K562 (cell line): ENCODE measurements around the gene ZNF335. TPM values are rescaled to one million over a fixed set of nuclear protein-coding genes. Genes with fewer than 3 reads are reported as not detected.

Experiments used
- ATAC-seq: fragments of 200-7000 bp; cut with Tn5 transposase; 3 replicates; pipeline ENCODE4 v1.9.1; 2020; ENCODE audit warnings: moderate library complexity
- BruUV-seq: library from RNA; stranded (reverse); fragments of 400-500 nt; replicated peaks from 2 replicates; lab custom pipeline; 2021; lab: Mats Ljungman, UMichigan
- CTCF ChIA-PET: fragments of 300-600 bp; formaldehyde crosslinking; extraction: SDS; loops from one replicate; lab custom pipeline; 2021; ENCODE audit warnings: low intra/inter-chr PET ratio; lab: Yijun Ruan, JAX
- POLR2A ChIA-PET: fragments of 300-600, 350-650 bp; sonication (Branson Sonifier 250); formaldehyde crosslinking; extraction: SDS; loops from one replicate; lab custom pipeline; 2021; ENCODE audit warnings: antibody characterized with exemption, inconsistent platforms; lab: Yijun Ruan, JAX
- DNase-seq, 4 experiments: peaks; one replicate each; pipeline versions ENCODE4 v3.0.0 to v3.0.0-alpha.2; 2011 to 2018; ENCODE audit warnings: low spot score in 3 of 4, mixed read lengths in 3 of 4; ENCODE audit errors: extremely low read depth in 1 of 4
- FAIRE-seq: peaks from 2 replicates; lab custom pipeline; 2011; peaks lifted over from hg19 to GRCh38; lab: Jason Lieb, UNC
- H2AFZ ChIP-seq: 2 replicates; pipeline ENCODE4 v1.6.0; 2011; ENCODE audit warnings: low read depth, low read length, control low read depth, inconsistent platforms
- H3K27ac ChIP-seq: fragments of 200-600 bp; 3 replicates; pipeline ENCODE4 v1.8.0; 2011; ENCODE audit warnings: low read depth, mild to moderate bottlenecking, control low read depth, inconsistent platforms, low read length, moderate library complexity, mixed read lengths; ENCODE audit errors: extremely low read depth
- H3K27me3 ChIP-seq, 2 experiments: fragments of 300-600 bp in 1 of 2; 2 replicates in 1 of 2; 3 replicates in 1 of 2; pipeline versions ENCODE4 v1.6.0 to v1.8.0; 2011; ENCODE audit warnings: inconsistent platforms in 2 of 2, low read length in 2 of 2, mild to moderate bottlenecking in 1 of 2, mixed read lengths in 1 of 2, moderate library complexity in 1 of 2; ENCODE audit not compliant: control insufficient read depth in 2 of 2, insufficient read depth in 2 of 2
- H3K36me3 ChIP-seq: fragments of 300-600 bp; 3 replicates; pipeline ENCODE4 v1.8.0; 2011; ENCODE audit warnings: mild to moderate bottlenecking, low read length, inconsistent platforms; ENCODE audit not compliant: control insufficient read depth, insufficient read depth
- H3K4me1 ChIP-seq, 2 experiments: fragments of 200-600 bp in 1 of 2; replicated peaks in 1 of 2; 2 replicates in 1 of 2; 3 replicates in 1 of 2; pipeline versions ENCODE4 v1.5.1 to v1.8.0; 2011; ENCODE audit warnings: inconsistent platforms in 2 of 2, low read length in 2 of 2, mild to moderate bottlenecking in 1 of 2, mixed read lengths in 1 of 2, moderate library complexity in 1 of 2; ENCODE audit not compliant: control insufficient read depth in 2 of 2, insufficient read depth in 2 of 2
- H3K4me2 ChIP-seq: 2 replicates; pipeline ENCODE4 v1.6.1; 2011; ENCODE audit warnings: low read length, control low read depth, inconsistent platforms, mixed read lengths; ENCODE audit not compliant: insufficient read depth
- H3K4me3 ChIP-seq: fragments of 200-600 bp; sonication (generic), shearing (Covaris generic); 2 replicates; pipeline ENCODE4 v1.5.1; 2016; ENCODE audit warnings: control low read depth, inconsistent platforms
- H3K79me2 ChIP-seq: fragments of 200-600 bp; 3 replicates; pipeline ENCODE4 v1.8.0; 2011; ENCODE audit warnings: low read length, inconsistent platforms; ENCODE audit not compliant: control insufficient read depth, insufficient read depth
- H3K9ac ChIP-seq, 2 experiments: 2 replicates each; pipeline versions ENCODE4 v1.6.0 to v1.6.1; 2011; ENCODE audit warnings: low read depth in 2 of 2, low read length in 2 of 2, control low read depth in 1 of 2, inconsistent platforms in 1 of 2, mild to moderate bottlenecking in 1 of 2, mixed read lengths in 1 of 2; ENCODE audit not compliant: insufficient read depth in 1 of 2
- H3K9me1 ChIP-seq: one replicate; pipeline ENCODE4 v1.6.0; 2011; ENCODE audit warnings: inconsistent platforms, mild to moderate bottlenecking, low read length, moderate library complexity; ENCODE audit not compliant: control insufficient read depth, insufficient read depth
- H3K9me3 ChIP-seq: replicated peaks from 2 replicates; pipeline ENCODE4 v1.5.1; 2011; ENCODE audit warnings: low read depth, low read length, inconsistent platforms; ENCODE audit not compliant: control insufficient read depth, insufficient read depth
- H4K20me1 ChIP-seq: replicated peaks from 2 replicates; pipeline ENCODE4 v1.6.1; 2011; ENCODE audit warnings: low read length, inconsistent platforms, mixed read lengths; ENCODE audit not compliant: control insufficient read depth, insufficient read depth
- CTCF ChIP-seq, 3 experiments: IDR thresholded peaks in 2 of 3; conservative IDR thresholded peaks in 1 of 3; 2 replicates each; pipeline ENCODE4 v1.5.1; 2011 to 2012; ENCODE audit warnings: low read length in 3 of 3, mild to moderate bottlenecking in 3 of 3, control low read depth in 2 of 3, improper control_type of control experiment in 1 of 3, inconsistent platforms in 1 of 3, low read depth in 1 of 3, mixed read lengths in 1 of 3, moderate library complexity in 1 of 3; ENCODE audit not compliant: insufficient read depth in 2 of 3
- ZNF263 ChIP-seq: sonication (generic); formaldehyde crosslinking; IDR thresholded peaks from 2 replicates; pipeline ENCODE4 v1.8.0; 2022; ENCODE audit warnings: mild to moderate bottlenecking, missing genetic modification reagents, borderline replicate concordance
- WGBS: fragments of 100-300 bp; shearing (Covaris generic); methylation state at CpG from one replicate; pipeline ENCODE4 v1.1.6; 2016; ENCODE audit warnings: low coverage, mixed read lengths; ENCODE audit not compliant: insufficient coverage; ENCODE audit errors: missing lambda C conversion rate; 5-methylcytosine and 5-hydroxymethylcytosine counted together
- in situ Hi-C: fragments of 300-500 bp; cut with MboI; formaldehyde crosslinking; loops from 4 replicates; pipeline ENCODE4 v1.15.0; 2018; ENCODE audit warnings: inconsistent platforms, mixed read lengths
- intact Hi-C: fragments of 100-400 bp; cut with micrococcal nuclease; formaldehyde crosslinking; loops from 2 replicates; pipeline ENCODE4 v1.14.2; 2022
- polyA plus RNA-seq, 8 experiments: library from polyadenylated mRNA; depleted of rRNA in 4 of 8; stranded (reverse) in 5 of 8; unstranded in 3 of 8; fragments of >200 nt; fragmentation: Nextera tagmentation in 2 of 8; fragmentation: Illumina TruSeq in 1 of 8; extraction: Ambion mirVana in 2 of 8; extraction: Trizol in 1 of 8; gene quantifications; 2 replicates each; pipeline versions ENCODE4 v1.2.1 to v1.2.3, GENCODE V29; 2011 to 2014; ENCODE audit warnings: inconsistent platforms in 1 of 8, missing spikeins in 1 of 8
- total RNA-seq, 7 experiments: library from RNA; depleted of rRNA in 6 of 7; stranded (reverse); fragments of >200 nt in 6 of 7; fragmentation: Illumina TruSeq in 2 of 7; extraction: Trizol in 2 of 7; gene quantifications; 2 replicates each; pipeline versions ENCODE4 v1.2.1 to v1.2.3, GENCODE V29; 2011 to 2021; ENCODE audit warnings: low replicate concordance in 1 of 7
- TF ChIP-seq, protein P1 (sequence below), 2 experiments: fragments of 450-650 bp; IDR thresholded peaks; 2 replicates each; pipeline ENCODE4 v1.6.1; 2018; ENCODE audit warnings: mild to moderate bottlenecking in 2 of 2, low read depth in 1 of 2; ENCODE audit not compliant: partially characterized antibody in 2 of 2

The ZNF335 gene
- total and polyA plus RNA-seq, 9 of the 15 experiments (the other 6 are each of a cell fraction or from before 2014, with no cell fraction given), result 0.39 to 16.0 (median 7.6) TPM

- peak; percentile 70 to 88 (median 85) for TF ChIP-seq CTCF (IDR thresholded peaks at IDR 0.05 in 2 of 3, conservative IDR thresholded peaks at IDR 0.05 in 1 of 3; ENCODE audit: insufficient read depth in 2 of 3, low read depth in 1 of 3, low read length in 3 of 3)
These were observed 39.9 kb upstream of the ZNF335 start (continued) for GRCh38 chr20:46011631-46012482.

DNA sequence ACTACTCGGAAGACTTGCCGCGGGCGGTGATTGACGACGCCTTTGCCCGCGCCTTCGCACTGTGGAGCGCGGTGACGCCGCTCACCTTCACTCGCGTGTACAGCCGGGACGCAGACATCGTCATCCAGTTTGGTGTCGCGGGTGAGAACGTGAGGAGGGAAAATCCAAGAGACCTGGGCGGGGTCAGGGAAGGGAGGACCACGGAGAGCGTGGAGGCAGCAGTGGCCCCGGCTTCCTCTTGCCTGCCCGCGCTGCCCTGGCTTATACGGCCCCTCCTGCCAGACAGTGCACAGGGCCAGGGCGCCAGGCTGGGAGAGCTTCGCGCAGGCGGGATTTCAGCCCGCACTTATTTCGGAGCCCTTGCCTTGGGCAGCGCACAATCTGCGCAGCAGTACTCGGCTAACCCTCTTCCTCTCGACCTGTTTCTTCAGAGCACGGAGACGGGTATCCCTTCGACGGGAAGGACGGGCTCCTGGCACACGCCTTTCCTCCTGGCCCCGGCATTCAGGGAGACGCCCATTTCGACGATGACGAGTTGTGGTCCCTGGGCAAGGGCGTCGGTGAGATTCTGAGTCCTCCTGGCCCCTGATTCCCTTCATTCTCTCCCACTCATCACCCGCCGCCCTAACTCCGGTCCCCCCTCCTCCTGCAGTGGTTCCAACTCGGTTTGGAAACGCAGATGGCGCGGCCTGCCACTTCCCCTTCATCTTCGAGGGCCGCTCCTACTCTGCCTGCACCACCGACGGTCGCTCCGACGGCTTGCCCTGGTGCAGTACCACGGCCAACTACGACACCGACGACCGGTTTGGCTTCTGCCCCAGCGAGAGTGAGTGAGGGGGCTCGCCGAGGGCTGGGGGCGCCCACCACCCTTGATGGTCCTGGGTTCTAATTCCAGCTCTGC lies 38.7 kb upstream of the ZNF335 start:
- FAIRE-seq, result no peak
- no peaks in the 10 kb centered on the region for H3K9me1 ChIP-seq

More for the DNA sequence above, 38.7 kb upstream of the ZNF335 start:
- intact Hi-C loops, result loop anchor here (1.0 kb wide), 1 partner anchor 38 kb away; the partner anchor contains the start of gene ZNF335
- ATAC-seq, result no peak
- TF ChIP-seq, protein P1, sequence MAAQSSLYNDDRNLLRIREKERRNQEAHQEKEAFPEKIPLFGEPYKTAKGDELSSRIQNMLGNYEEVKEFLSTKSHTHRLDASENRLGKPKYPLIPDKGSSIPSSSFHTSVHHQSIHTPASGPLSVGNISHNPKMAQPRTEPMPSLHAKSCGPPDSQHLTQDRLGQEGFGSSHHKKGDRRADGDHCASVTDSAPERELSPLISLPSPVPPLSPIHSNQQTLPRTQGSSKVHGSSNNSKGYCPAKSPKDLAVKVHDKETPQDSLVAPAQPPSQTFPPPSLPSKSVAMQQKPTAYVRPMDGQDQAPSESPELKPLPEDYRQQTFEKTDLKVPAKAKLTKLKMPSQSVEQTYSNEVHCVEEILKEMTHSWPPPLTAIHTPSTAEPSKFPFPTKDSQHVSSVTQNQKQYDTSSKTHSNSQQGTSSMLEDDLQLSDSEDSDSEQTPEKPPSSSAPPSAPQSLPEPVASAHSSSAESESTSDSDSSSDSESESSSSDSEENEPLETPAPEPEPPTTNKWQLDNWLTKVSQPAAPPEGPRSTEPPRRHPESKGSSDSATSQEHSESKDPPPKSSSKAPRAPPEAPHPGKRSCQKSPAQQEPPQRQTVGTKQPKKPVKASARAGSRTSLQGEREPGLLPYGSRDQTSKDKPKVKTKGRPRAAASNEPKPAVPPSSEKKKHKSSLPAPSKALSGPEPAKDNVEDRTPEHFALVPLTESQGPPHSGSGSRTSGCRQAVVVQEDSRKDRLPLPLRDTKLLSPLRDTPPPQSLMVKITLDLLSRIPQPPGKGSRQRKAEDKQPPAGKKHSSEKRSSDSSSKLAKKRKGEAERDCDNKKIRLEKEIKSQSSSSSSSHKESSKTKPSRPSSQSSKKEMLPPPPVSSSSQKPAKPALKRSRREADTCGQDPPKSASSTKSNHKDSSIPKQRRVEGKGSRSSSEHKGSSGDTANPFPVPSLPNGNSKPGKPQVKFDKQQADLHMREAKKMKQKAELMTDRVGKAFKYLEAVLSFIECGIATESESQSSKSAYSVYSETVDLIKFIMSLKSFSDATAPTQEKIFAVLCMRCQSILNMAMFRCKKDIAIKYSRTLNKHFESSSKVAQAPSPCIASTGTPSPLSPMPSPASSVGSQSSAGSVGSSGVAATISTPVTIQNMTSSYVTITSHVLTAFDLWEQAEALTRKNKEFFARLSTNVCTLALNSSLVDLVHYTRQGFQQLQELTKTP (IDR thresholded peaks at IDR 0.05; ENCODE audit: low read depth in 1 of 2, partially characterized antibody in 2 of 2), result no peak
- TF ChIP-seq ZNF263 (CRISPR knock-in tag), result peak; percentile 3; the same call in 1 of the 2 replicates
- Histone ChIP-seq H3K79me2 (no peaks in the 10 kb centered on the region), H3K9me3 (no peaks in the 10 kb centered on the region), H3K4me1 (peaks cover 0 to 42% of the 10 kb centered on the region in 2 experiments; a peak in 2 of 5 replicates), H2AFZ (no peak overlapping the region), H3K4me2 (no peak overlapping the region), H3K4me3 (no peak overlapping the region), H3K27ac (no peak overlapping the region), H3K9ac (no peak overlapping the region), H3K36me3 (no peaks in the 10 kb centered on the region), H3K27me3 (peaks cover 22 to 45% of the 10 kb centered on the region in 2 experiments), H4K20me1 (0 out of 2 replicates have a peak, but pooled peaks cover 2% of the 10 kb centered on the region)
- POLR2A ChIA-PET, result no interaction called here
- CTCF ChIA-PET, result interaction anchor here (0.6 to 0.7 kb wide), 2 partner anchors 11 to 39 kb away, joined by 3 to 4 read pairs; partner anchors contain the start of gene ZNF335
- WGBS, result 41% methylated on average over 58 of the region's 74 CpGs
- no TSS peak for BruUV-seq
- in situ Hi-C loops, result no loop called here
- DNase-seq, result no peak
